ENCODE results near the gene RBMS3.
A peak's percentile ranks its signal among the peaks of the same experiment; 100 is the strongest.
"Not testable (repeated sequence)": the region's sequence is repeated elsewhere in the genome, so short reads cannot be mapped to it uniquely, and the experiment has no call there.

Gene RBMS3

GRCh38 chr3:29484633-29485032 lies 203.8 kb downstream of the RBMS3 start:
- DNase-seq (ENCODE audit: low read depth) = no peak

GRCh38 chr3:29486096-29486495 lies 205.2 kb downstream of the RBMS3 start:
- DNase-seq (ENCODE audit: low read depth) = peak; percentile 44

DNA sequence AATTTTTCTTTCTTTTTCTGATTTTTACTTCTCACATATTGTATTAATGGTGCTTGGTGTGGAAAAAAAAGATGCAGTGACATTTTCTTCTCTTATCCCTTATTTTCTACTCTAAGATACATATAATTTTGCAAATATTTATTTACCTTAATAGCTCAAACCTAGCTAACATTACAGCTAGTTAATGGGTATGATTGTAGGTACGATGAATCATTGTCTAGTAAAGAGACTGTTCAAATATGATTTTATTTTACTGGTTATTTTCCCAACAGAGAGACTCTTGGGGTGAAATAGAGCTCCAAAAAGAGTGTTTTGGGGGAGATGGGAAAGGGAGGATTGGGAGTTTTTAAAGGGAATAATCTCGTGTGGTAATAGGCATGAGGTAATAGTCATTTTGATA lies 206.0 kb downstream of the RBMS3 start:
- DNase-seq (ENCODE audit: low read depth) = no peak

GRCh38 chr3:29488922-29489321 lies 208.1 kb downstream of the RBMS3 start:
- no peak for DNase-seq (ENCODE audit: low read depth)

DNA sequence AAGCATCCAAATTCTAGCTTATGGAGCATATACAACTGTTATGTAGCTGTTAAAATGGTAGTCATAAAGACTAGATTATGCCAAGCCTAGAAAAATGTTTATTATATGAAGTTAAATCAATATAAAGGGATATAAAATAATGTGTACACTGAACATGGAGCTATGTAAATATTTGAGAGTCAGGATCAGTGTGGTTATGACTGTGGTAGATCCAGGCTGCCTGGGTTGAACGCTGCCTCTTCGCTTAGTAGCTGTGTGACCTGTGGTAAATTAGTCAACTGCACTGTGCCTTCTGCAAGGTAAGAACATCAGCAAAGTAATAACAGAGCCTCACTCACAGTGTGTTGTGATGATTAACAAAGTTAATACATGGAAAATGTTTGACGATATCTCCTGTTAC lies 212.2 kb downstream of the RBMS3 start:
- no peak for DNase-seq (ENCODE audit: low read depth)

DNA sequence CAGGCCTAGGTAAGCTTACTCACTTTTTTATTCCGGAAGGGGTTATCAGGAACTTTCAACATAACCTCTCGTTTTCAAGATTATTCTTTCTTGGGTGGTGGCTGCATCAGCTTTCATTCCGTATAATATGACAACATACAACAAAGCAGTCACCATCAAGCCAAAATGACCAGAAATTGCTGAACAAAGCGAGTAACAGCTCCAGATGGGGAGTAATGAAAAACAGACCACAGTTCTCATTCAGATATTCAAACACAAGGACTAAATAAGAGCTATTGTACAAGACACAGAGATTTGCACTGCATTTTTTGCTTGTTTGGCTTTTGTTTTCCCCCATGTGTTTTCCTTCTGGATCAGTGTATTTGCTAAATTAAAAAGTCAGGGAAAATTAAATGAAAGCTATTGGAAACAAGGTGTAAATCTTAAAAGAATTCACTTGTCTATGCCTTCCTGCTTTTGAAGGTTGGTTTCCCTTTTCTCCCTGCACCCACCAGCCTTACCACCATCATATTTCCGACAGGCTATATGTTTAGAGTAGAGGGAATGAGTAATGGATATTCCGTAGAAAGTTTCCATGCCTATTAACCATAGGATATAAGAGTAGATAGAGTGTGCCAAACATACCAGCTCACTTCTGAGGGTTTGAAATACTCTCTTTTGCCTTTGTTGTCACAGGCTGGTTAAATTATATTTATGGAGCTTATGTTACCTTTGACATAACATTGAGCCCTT lies 213.6 kb downstream of the RBMS3 start:
- peak; percentile 66 for DNase-seq (ENCODE audit: low read depth)

- no peak for DNase-seq (ENCODE audit: low read depth)
These were observed 216.4 kb downstream of the RBMS3 start for GRCh38 chr3:29497282-29497681.

GRCh38 chr3:29502771-29503170 lies 221.9 kb downstream of the RBMS3 start:
- no peak for DNase-seq (ENCODE audit: low read depth)

- DNase-seq (ENCODE audit: low read depth) = no peak
These were observed 222.4 kb downstream of the RBMS3 start for GRCh38 chr3:29503314-29503713.

GRCh38 chr3:29503958-29504357 lies 223.1 kb downstream of the RBMS3 start:
- DNase-seq (ENCODE audit: low read depth) = no peak

- no peak for DNase-seq (ENCODE audit: low read depth)
These were observed 225.6 kb downstream of the RBMS3 start for GRCh38 chr3:29506502-29506901.

DNA sequence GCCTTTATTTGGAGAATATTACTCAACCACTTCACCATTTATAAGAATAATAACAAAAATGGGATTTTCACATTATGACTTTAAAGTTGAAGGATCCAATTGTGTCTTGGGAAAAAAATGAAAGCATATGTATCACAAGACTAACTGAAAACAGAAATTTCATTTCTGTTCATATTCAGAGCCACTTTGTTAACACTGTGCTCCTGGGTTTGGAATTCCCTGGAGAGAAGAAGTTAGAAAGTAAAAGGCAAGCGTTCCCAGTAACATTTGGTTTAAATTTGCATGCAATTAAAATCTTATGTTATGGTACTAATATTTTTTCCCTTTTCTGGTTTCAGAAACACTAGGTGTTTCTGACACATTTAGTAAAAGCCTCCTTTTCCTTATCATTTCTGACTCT lies 230.8 kb downstream of the RBMS3 start:
- no peak for DNase-seq (ENCODE audit: low read depth)

- DNase-seq (ENCODE audit: low read depth) = no peak
These were observed 231.8 kb downstream of the RBMS3 start for GRCh38 chr3:29512641-29513040.

DNA sequence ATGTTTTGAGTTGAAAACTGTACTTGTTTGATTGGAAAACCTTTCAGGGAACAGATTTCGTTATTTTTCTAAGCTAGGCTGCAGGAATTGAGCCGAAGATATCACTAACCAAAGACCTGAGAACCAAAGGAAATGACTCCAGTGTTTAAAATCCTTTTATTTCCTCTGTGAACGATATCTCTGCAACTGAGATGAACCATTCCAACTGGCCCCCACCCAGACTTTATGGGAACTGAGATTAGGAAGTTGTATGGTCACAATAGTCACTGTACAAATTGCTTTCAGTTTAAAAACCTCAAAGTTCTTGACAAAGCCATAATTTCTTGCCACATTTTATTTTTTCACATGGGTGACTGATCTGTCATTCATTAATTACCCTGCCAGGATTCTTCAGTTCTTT lies 232.4 kb downstream of the RBMS3 start:
- DNase-seq (ENCODE audit: low read depth) = no peak

DNA sequence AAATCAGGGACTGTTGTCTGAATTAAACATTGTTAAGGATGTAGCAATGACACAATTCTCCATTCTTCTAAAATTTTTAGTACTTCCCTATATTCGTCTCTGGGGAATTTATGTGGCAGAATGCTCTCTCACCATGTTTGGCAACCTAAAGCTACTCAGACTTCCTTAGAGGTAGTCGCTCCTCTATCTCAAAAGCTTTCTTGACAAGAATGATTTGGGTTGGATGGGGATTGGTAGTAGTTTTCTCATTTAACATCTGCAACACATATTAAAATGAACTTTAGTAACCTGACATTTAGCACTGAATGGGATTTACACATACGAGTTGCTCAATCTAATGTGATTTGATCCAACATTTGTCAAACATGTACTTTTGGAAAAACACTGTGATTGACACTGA lies 233.3 kb downstream of the RBMS3 start:
- no peak for DNase-seq (ENCODE audit: low read depth)

DNA sequence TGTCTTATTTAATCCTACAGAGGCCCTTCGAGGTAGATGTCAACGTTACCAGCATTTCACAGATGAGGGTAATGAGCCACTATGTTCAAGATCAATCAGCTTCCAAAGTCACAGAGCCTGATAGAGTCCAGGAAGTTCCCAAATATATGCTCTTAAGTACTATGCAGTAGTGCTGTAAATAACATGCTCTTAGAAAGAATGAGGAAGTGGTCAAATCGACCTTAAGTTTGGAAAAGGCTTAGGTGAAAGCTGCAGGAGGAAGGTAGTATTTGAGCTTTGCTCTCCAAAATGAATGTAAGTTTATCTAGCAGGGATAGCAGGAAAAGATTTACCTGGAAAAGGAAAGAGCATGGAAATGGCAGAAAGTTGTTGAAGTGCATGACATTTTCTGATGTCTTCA lies 234.0 kb downstream of the RBMS3 start:
- no peak for DNase-seq (ENCODE audit: low read depth)

- DNase-seq (ENCODE audit: low read depth) = no peak
These were observed 234.6 kb downstream of the RBMS3 start for GRCh38 chr3:29515451-29515850.

GRCh38 chr3:29516164-29516563 lies 235.3 kb downstream of the RBMS3 start:
- DNase-seq (ENCODE audit: low read depth) = no peak

DNA sequence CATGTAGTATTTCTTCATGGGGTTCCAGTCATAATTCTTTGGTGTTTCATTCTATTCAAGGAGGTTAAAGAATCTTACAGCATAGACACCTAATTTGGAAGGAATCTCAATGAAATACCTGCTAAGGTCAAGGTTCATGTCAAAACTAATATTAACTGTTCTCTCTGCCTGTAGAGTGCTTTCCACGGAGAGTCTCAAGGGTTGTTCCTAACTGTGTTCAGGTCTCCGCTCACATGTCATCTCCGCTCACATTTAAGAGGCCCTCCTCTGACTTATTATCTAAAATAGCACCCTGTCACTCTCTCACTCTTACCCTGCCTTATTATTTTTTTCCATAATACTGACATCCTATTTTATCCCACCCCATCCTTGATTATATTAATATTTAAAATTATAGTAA lies 239.9 kb downstream of the RBMS3 start:
- DNase-seq (ENCODE audit: low read depth) = no peak

- DNase-seq (ENCODE audit: low read depth) = no peak
These were observed 240.4 kb downstream of the RBMS3 start for GRCh38 chr3:29521293-29521692.

DNA sequence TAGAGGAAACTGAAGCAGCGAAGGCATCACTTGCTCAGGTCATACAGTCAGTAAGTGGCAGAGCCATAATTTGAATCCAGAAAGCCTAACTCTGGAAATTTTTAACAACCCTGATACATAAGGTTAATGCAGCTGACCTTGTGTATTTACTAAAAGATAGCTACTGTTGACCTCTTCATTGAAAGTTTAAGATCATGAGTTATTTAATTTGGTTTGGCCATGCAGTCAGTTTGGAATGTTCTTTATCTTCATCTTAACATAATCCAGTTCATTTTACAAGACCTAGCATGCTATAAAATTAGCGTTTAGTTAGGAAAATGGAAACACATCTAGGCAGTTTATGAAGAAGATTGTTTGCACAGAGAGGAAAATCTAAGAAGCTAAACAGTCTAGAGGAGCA lies 240.9 kb downstream of the RBMS3 start:
- DNase-seq (ENCODE audit: low read depth) = no peak

GRCh38 chr3:29524433-29524832 lies 243.6 kb downstream of the RBMS3 start:
- DNase-seq (ENCODE audit: low read depth) = not testable (repeated sequence)

DNA sequence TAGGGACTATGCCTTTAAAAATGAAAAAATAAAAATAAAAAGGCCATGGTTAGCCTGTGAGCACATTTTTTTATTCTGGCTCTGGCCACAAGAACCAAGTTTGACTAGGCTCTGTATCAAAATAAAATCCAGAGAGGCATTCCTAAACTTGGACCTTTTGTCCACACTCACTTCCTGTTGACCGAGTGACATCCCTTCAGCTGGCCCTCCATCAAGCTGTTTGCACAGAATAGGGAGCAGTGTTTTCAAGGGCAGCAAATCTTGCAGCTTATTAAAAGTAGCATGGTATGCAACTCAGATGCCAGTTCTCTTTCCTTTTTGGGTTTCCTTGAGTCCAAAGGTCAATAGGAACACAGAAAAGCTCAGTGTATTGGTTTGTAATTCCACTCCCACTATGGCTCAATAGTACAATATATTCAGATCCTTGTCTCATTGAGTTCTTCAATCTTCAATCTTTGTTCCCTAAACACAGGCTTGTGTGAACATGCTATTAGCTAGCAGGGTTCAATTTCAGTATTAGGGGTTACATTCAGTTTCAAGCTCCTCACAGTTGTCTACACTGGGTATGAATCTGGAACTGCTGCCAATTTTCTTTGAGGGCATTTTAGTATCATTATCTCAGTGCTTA lies 244.5 kb downstream of the RBMS3 start:
- DNase-seq (ENCODE audit: low read depth) = no peak

DNA sequence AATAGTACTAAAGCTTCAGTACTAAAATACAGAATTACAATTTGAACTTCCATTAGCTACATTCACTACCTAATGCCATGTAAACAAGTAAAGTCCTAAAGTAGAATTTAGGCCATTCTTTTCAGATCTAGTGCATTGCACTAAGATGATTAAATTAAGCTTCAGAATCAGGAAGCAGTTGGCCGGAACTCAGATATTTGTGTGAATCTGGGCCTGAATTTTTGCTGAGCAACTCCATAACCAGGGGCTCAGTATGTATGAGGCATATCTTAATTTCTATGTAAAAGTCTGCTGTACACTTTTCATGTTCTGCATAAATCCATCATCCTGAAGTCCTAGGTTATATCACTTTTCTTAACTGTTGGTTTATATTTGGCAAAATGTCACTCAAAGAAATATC lies 246.4 kb downstream of the RBMS3 start:
- DNase-seq (ENCODE audit: low read depth) = no peak
